Measurements from ENCODE around the gene MT1HL1.

Gene MT1HL1

GRCh38 chr1:236966636-236967035, 37.6 kb downstream of the MT1HL1 start:
- DNase-seq: no peak

- no peak for DNase-seq
Measured at GRCh38 chr1:236963920-236964319, 40.3 kb downstream of the MT1HL1 start.

- no peak for DNase-seq
Measured at GRCh38 chr1:236959112-236959511, 45.1 kb downstream of the MT1HL1 start.

GRCh38 chr1:236957235-236957634, 47.0 kb downstream of the MT1HL1 start:
- DNase-seq: no peak
